Right lobe of liver (tissue), 4 donors: ENCODE data around the gene MAST2.

Experiments used
- CTCF ChIP-seq, 4 donors: fragments of 200-600 bp in 3 of 4; fragments of 450-650 bp in 1 of 4; IDR thresholded peaks; one replicate each; pipeline versions ENCODE4 v1.5.1 to v1.8.0; 2016 to 2022; ENCODE audit warnings: antibody characterized with exemption in 4 of 4, mild to moderate bottlenecking in 2 of 4
- POLR2A ChIP-seq: fragments of 450-650 bp; IDR thresholded peaks from one replicate; pipeline ENCODE4 v1.6.1; 2017; ENCODE audit warnings: antibody characterized with exemption, mild to moderate bottlenecking
- donor health status: DM: no; HTN: no; CAD: no.
- donor health status: DM: no; HTN: no; CAD: no.
- donor health status: DM: no; HTN: yes; CAD: no.

- TF ChIP-seq CTCF (IDR thresholded peaks at IDR 0.05) (no peak), POLR2A (no peak)
Measured at GRCh38 chr1:45908611-45909140, 105.3 kb downstream of the MAST2 start.
